Neutrophil (primary cell): ENCODE measurements around the gene MEI4.
"Not testable (repeated sequence)": the region's sequence is repeated elsewhere in the genome, so short reads cannot be mapped to it uniquely, and the experiment has no call there.

ENCODE experiments used
- H3K27ac ChIP-seq: fragments of 200-600 bp; sonication (generic); 2 replicates; pipeline ENCODE4 v1.5.1; 2016; ENCODE audit warnings: mild to moderate bottlenecking, moderate library complexity
- H3K27me3 ChIP-seq: fragments of 200-600 bp; sonication (generic); 2 replicates; pipeline ENCODE4 v1.6.0; 2016; ENCODE audit warnings: mild to moderate bottlenecking
- H3K36me3 ChIP-seq: fragments of 200-600 bp; sonication (generic); 2 replicates; pipeline ENCODE4 v1.5.1; 2017
- H3K4me1 ChIP-seq, 2 experiments: fragments of 200-600 bp in 1 of 2; sonication (generic) in 1 of 2; 1 replicate in 1 of 2; 2 replicates in 1 of 2; pipeline versions ENCODE4 v1.5.1 to v1.6.1; 2013 to 2016; ENCODE audit warnings: low read depth in 1 of 2, low read length in 1 of 2, mild to moderate bottlenecking in 1 of 2, moderate library complexity in 1 of 2; ENCODE audit not compliant: control insufficient read depth in 1 of 2, insufficient read depth in 1 of 2
- H3K4me3 ChIP-seq, 2 experiments: fragments of 200-600 bp in 1 of 2; sonication (generic) in 1 of 2; 1 replicate in 1 of 2; 2 replicates in 1 of 2; pipeline ENCODE4 v1.5.1; 2013 to 2016; ENCODE audit warnings: low read depth in 1 of 2, low read length in 1 of 2, mild to moderate bottlenecking in 1 of 2, moderate library complexity in 1 of 2
- H3K9me3 ChIP-seq: fragments of 200-600 bp; sonication (generic); 2 replicates; pipeline ENCODE4 v1.5.1; 2016
- TF ChIP-seq, protein P1 (sequence below): fragments of 200-600 bp; sonication (generic); IDR thresholded peaks from 2 replicates; pipeline ENCODE4 v1.5.1; 2016; ENCODE audit warnings: antibody characterized with exemption

MEI4 gene

DNA sequence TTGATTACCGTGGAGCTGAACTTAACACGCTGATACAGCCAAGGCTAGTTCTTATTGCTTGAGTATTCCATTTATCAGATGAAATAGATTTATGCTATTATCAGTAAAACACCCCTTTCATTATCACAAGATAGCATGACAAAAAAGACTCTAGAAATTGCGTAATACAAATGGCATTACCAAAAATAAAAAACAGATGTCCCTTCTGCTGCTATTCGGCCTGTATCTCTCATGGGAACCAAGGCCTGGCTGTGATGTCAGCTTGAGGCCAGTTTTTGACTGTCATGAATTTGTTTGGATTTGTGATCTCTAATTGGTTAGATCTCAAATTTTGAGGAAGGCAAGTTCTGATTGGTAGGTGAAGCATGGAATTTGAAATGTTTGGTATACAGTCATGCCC, 25.2 kb downstream of the MEI4 start:
- Histone ChIP-seq H3K36me3 (no peaks in the 10 kb centered on the region), H3K27me3 (no peaks in the 10 kb centered on the region), H3K4me1 (no peaks in the 10 kb centered on the region), H3K27ac (no peak overlapping the region), H3K4me3 (no peak overlapping the region), H3K9me3 (no peaks in the 10 kb centered on the region)
- TF ChIP-seq, protein P1, sequence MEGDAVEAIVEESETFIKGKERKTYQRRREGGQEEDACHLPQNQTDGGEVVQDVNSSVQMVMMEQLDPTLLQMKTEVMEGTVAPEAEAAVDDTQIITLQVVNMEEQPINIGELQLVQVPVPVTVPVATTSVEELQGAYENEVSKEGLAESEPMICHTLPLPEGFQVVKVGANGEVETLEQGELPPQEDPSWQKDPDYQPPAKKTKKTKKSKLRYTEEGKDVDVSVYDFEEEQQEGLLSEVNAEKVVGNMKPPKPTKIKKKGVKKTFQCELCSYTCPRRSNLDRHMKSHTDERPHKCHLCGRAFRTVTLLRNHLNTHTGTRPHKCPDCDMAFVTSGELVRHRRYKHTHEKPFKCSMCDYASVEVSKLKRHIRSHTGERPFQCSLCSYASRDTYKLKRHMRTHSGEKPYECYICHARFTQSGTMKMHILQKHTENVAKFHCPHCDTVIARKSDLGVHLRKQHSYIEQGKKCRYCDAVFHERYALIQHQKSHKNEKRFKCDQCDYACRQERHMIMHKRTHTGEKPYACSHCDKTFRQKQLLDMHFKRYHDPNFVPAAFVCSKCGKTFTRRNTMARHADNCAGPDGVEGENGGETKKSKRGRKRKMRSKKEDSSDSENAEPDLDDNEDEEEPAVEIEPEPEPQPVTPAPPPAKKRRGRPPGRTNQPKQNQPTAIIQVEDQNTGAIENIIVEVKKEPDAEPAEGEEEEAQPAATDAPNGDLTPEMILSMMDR, result no peak

DNA sequence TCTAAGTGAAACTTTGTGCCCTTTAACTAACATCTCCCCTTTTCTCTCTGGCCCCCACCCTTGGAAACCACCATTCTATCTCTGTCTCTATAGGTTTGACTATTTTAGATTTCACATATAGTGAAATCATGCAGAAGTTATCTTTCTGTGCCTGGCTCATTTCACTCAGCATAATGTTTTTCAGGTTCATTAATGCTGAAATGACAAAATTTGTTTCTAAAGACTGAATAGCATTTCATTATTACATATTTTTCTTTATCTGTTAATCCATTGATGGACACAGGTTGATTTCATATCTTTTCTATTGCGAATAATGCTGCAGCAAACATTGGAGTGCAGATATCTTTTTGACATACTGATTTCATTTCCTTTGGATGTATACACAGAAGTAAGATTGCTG, 30.7 kb downstream of the MEI4 start:
- no peak overlapping the region for H3K4me3 ChIP-seq
- no peaks in the 10 kb centered on the region for H3K4me1 ChIP-seq
- H3K36me3 ChIP-seq, result no peaks in the 10 kb centered on the region
- no peaks in the 10 kb centered on the region for H3K9me3 ChIP-seq
- H3K27me3 ChIP-seq, result no peaks in the 10 kb centered on the region
- no peak overlapping the region for H3K27ac ChIP-seq
- TF ChIP-seq, protein P1, result no peak

DNA sequence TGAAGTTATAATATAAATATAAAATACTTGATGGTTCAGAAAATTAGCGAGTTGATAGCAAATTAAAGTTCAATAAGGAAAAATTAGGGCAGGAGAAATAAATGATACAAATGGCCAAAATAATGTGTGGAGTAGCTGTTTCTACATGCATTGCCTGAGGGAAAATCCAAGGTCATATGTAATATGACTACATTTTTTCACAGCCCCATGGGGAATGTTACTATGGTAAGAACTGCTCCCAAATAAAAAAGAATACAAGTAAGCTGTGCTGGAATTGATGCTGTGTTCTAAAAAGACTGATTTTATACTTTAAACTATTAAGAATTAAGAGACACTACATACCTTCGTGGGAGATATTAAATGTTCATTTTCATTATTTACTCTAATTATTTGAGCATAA, 34.1 kb downstream of the MEI4 start:
- H3K27me3 ChIP-seq, result no peaks in the 10 kb centered on the region
- H3K4me1 ChIP-seq, result no peaks in the 10 kb centered on the region
- H3K9me3 ChIP-seq, result no peaks in the 10 kb centered on the region
- TF ChIP-seq, protein P1, result no peak
- H3K27ac ChIP-seq, result no peak overlapping the region
- H3K4me3 ChIP-seq, result no peak overlapping the region
- H3K36me3 ChIP-seq, result no peaks in the 10 kb centered on the region

DNA sequence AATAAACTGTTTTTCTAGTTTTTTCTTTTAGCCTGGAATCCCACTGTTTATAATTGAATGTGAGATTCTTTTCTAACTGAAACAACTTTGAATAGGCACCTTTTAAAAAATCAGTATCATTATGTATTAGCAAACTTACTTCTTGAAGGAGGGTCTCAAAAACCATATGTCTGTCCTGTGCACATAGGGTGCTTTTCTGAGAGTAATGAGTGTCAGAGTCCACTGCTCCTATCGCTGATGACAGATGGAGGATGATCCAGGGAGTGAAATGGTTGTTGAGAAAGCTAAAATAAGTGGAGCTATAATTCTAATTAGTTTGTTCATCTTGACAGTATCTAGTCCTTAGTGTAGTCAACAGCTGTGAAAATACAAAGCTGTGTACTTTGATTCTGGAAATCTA, 35.8 kb downstream of the MEI4 start:
- H3K9me3 ChIP-seq, result no peaks in the 10 kb centered on the region
- H3K36me3 ChIP-seq, result no peaks in the 10 kb centered on the region
- no peak overlapping the region for H3K27ac ChIP-seq
- H3K27me3 ChIP-seq, result no peaks in the 10 kb centered on the region
- H3K4me3 ChIP-seq, result no peak overlapping the region
- no peaks in the 10 kb centered on the region for H3K4me1 ChIP-seq
- TF ChIP-seq, protein P1, result no peak

DNA sequence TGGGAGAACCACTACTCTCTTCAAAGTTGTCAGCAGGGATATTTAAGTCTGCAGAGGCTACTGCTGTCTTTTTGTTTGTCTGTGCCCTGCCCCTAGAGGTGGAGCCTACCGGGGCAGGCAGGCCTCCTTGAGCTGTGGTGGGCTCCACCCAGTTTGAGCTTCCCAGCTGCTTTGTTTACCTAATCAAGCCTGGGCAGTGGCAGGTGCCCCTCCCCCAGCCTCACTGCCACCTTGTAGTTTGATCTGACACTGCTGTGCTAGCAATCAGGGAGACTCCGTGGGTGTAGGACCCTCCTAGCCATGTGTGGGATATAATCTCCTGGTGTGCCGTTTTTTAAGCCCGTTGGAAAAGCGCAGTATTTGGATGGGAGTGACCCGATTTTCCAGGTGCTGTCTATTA, 47.3 kb downstream of the MEI4 start:
- not testable (repeated sequence) for H3K4me1 ChIP-seq

DNA sequence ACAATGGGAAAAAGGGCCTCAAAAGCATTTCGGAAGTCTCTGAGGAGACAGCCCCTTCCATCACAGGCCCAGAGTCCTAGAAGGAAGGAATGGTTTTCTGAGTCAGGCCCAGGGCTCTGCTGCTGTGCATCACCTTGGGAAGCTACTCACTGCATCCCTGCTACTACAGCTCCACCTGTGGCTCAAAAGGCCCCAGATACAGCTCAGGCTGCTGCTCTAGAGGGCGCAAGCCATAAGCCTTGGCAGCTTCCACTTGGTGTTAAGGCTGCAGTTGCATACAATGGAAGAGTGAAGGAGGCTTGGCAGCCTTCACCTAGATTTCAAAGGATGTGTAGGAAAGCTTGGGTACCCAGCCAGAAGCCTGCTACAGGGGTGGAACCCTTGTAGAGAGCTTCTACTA, 54.8 kb downstream of the MEI4 start:
- no peak overlapping the region for H3K27ac ChIP-seq
- no peaks in the 10 kb centered on the region for H3K9me3 ChIP-seq
- no peak overlapping the region for H3K4me3 ChIP-seq
- no peaks in the 10 kb centered on the region for H3K27me3 ChIP-seq
- H3K4me1 ChIP-seq, result no peaks in the 10 kb centered on the region
- TF ChIP-seq, protein P1, result no peak
- H3K36me3 ChIP-seq, result no peaks in the 10 kb centered on the region

More for the DNA sequence above, 47.3 kb downstream of the MEI4 start:
- H3K9me3 ChIP-seq, H3K4me3 ChIP-seq, H3K27me3 ChIP-seq, H3K36me3 ChIP-seq, H3K27ac ChIP-seq: not testable (repeated sequence)
